ENCODE results near the gene ARVCF. TPM values are rescaled to one million over a fixed set of nuclear protein-coding genes. Genes with fewer than 3 reads are reported as not detected.

The ARVCF gene
- total and polyA plus RNA-seq, 2 of the 8 experiments (the other 6 are each of a cell fraction or from before 2014, with no cell fraction given) = 31.0 to 43.2 TPM

DNA sequence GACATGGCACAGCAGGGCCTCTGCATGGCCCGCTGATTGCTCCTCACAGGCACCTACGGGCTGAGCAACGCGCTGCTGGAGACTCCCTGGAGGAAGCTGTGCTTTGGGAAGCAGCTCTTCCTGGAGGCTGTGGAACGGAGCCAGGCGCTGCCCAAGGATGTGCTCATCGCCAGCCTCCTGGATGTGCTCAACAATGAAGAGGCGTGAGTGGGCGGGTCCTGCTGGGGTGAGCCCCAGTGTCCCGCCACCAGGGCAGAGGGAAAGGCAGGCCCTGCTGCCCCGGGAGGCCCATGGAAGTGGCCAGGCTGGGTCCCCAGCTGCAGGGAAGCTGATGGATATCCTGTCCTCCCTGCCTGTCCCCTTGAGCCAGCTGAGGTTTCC is 44.8 kb upstream of the ARVCF start (continued):
- TF ChIP-seq EP300 (IDR thresholded peaks at IDR 0.05; ENCODE audit: borderline replicate concordance in 1 of 2, low read depth in 2 of 2, low read length in 2 of 2) (no peak), USF2 (IDR thresholded peaks at IDR 0.05; ENCODE audit: low read length) (no peak), GABPA (IDR thresholded peaks at IDR 0.05; ENCODE audit: borderline replicate concordance, insufficient read depth, low read length) (no peak)
